HG03469 (cell line): ENCODE results near the gene APOC1.
"Not testable (repeated sequence)": the region's sequence is repeated elsewhere in the genome, so short reads cannot be mapped to it uniquely, and the experiment has no call there.

Experiments used
- ATAC-seq: cut with Tn5 transposase; IDR thresholded peaks from one replicate; pipeline ENCODE4 v1.9.1; 2021; ENCODE audit warnings: mild to moderate bottlenecking, moderate library complexity, moderate number of reproducible peaks; ENCODE audit not compliant: unreplicated experiment

The APOC1 gene

DNA sequence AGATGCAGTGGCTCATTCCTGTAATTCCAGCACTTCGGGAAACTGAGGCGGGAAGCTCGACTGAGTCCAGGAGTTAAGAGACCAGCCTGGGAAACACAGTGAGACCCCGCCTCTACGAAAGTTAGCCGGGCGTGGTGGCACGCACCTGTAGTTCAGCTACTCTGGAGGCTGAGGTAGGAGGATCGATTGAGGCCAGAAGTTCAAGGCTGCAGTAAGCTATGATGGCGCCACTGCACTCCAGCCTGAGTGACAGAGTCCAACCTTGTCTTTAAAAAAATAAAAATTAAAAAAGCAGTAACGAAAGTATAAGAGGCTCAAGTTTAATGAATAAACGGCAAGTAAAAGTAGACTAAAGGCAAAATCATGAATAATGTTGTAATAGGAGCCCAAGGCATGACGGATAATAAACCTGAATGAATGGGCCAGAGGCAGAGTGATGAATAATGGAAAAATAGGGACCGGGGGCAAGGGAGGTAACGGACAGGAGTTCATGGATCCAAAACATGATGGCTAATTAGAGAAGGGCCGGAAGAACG is 24.5 kb upstream of the APOC1 start:
- no peak for ATAC-seq

- ATAC-seq = peak; percentile 72
These were observed 23.9 kb upstream of the APOC1 start for GRCh38 chr19:44890366-44891015.

GRCh38 chr19:44891016-44891882 is 23.2 kb upstream of the APOC1 start, which contains the start of gene TOMM40:
Gene TOMM40, plus strand, starts transcription at chr19:44891254. Its CDS starts 162 bp downstream, at chr19:44891416.
- ATAC-seq = no peak

GRCh38 chr19:44892932-44893331 is 21.5 kb upstream of the APOC1 start:
- no peak for ATAC-seq

DNA sequence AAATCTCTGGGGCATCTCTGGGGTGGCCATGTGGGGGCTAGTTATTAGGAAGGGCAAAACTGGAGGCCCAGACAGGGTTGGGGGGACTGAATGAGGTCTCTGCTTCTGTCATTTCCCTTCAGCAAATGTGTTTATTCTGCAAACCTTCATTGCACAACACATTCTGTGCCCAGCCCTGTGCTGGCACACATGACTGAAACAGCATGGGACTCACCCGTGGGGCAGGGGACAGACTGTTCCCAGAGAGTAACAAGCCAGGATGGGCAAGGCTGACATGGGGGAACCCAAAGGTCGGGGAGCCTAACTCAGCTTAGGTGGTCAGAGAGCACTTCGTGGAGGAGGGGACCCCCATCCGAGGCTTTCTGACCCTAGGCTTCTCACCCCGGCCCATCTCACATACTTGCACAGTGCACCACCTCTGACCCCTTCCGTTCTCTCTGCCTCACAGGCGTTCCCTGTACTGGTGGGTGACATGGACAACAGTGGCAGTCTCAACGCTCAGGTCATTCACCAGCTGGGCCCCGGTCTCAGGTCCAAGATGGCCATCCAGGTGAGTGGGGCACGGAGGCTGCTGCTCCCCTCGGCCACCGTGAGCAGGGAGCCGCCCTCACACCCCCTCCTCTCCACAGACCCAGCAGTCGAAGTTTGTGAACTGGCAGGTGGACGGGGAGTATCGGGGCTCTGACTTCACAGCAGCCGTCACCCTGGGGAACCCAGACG is 20.9 kb upstream of the APOC1 start:
- ATAC-seq = no peak

- ATAC-seq = no peak
These were observed 20.4 kb upstream of the APOC1 start for GRCh38 chr19:44894052-44894400.

GRCh38 chr19:44894946-44895345 is 19.5 kb upstream of the APOC1 start:
- no peak for ATAC-seq

- ATAC-seq = no peak
These were observed 16.6 kb upstream of the APOC1 start for GRCh38 chr19:44897835-44898234.

DNA sequence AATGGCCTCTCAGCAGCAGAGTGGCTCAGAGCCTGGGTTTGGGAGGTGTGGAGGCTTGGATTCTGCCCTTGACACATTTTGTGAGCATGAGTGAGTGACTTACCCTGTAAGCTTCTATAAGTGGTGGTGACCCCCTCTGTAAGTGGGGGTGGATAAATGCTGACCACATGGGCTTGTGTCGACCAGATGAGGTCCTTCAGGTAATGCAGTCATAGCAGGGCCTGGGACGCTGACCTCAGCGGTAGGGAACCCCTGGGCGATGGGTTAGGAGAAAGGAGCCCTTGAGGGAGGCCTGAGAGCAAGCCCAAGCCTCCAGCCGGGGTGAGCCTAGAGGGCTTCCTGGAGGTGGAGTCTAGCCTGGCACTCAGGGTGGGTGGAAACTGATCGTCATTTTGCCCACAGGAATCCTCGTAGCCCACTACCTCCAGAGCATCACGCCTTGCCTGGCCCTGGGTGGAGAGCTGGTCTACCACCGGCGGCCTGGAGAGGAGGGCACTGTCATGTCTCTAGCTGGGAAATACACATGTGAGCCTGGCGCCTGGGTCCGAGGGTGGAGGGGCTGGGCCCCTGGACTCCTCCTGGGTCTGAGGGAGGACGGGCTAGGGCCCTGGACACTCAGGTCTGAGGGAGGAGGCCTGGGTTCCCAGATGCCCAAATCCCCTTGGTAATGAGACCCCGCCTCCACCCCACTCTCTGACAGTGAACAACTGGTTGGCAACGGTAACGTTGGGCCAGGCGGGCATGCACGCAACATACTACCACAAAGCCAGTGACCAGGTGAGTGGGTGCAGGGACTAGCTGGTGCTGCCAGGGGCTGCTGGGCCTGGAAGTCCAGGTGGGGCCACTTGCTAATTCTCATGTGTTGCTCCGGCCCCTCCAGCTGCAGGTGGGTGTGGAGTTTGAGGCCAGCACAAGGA is 13.8 kb upstream of the APOC1 start:
- no peak for ATAC-seq

DNA sequence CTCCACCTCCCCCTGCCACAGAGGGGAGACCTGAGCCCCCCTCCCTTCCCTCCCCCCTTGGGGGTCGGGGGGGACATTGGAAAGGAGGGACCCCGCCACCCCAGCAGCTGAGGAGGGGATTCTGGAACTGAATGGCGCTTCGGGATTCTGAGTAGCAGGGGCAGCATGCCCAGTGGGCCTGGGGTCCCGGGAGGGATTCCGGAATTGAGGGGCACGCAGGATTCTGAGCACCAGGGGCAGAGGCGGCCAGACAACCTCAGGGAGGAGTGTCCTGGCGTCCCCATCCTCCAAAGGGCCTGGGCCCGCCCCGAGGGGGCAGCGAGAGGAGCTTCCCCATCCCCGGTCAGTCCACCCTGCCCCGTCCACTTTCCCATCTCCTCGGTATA is 11.2 kb upstream of the APOC1 start:
- ATAC-seq = no peak

- ATAC-seq = no peak
These were observed 10.6 kb upstream of the APOC1 start for GRCh38 chr19:44903602-44904425.

DNA sequence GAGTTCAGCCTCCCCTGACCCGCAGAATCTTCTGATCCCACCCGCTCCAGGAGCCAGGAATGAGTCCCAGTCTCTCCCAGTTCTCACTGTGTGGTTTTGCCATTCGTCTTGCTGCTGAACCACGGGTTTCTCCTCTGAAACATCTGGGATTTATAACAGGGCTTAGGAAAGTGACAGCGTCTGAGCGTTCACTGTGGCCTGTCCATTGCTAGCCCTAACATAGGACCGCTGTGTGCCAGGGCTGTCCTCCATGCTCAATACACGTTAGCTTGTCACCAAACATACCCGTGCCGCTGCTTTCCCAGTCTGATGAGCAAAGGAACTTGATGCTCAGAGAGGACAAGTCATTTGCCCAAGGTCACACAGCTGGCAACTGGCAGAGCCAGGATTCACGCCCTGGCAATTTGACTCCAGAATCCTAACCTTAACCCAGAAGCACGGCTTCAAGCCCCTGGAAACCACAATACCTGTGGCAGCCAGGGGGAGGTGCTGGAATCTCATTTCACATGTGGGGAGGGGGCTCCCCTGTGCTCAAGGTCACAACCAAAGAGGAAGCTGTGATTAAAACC is 9.9 kb upstream of the APOC1 start:
- no peak for ATAC-seq

GRCh38 chr19:44905437-44906160 is 8.8 kb upstream of the APOC1 start, which contains the start of gene APOE:
Gene APOE, plus strand, starts transcription at chr19:44905796. Its CDS starts 829 bp downstream, at chr19:44906625.
- no peak for ATAC-seq

DNA sequence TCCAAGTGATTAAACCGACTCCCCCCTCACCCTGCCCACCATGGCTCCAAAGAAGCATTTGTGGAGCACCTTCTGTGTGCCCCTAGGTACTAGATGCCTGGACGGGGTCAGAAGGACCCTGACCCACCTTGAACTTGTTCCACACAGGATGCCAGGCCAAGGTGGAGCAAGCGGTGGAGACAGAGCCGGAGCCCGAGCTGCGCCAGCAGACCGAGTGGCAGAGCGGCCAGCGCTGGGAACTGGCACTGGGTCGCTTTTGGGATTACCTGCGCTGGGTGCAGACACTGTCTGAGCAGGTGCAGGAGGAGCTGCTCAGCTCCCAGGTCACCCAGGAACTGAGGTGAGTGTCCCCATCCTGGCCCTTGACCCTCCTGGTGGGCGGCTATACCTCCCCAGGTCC is 6.8 kb upstream of the APOC1 start:
- ATAC-seq = no peak

DNA sequence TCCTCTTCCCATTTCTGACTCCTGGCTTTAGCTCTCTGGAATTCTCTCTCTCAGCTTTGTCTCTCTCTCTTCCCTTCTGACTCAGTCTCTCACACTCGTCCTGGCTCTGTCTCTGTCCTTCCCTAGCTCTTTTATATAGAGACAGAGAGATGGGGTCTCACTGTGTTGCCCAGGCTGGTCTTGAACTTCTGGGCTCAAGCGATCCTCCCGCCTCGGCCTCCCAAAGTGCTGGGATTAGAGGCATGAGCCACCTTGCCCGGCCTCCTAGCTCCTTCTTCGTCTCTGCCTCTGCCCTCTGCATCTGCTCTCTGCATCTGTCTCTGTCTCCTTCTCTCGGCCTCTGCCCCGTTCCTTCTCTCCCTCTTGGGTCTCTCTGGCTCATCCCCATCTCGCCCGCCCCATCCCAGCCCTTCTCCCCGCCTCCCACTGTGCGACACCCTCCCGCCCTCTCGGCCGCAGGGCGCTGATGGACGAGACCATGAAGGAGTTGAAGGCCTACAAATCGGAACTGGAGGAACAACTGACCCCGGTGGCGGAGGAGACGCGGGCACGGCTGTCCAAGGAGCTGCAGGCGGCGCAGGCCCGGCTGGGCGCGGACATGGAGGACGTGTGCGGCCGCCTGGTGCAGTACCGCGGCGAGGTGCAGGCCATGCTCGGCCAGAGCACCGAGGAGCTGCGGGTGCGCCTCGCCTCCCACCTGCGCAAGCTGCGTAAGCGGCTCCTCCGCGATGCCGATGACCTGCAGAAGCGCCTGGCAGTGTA is 6.2 kb upstream of the APOC1 start:
- no peak for ATAC-seq

DNA sequence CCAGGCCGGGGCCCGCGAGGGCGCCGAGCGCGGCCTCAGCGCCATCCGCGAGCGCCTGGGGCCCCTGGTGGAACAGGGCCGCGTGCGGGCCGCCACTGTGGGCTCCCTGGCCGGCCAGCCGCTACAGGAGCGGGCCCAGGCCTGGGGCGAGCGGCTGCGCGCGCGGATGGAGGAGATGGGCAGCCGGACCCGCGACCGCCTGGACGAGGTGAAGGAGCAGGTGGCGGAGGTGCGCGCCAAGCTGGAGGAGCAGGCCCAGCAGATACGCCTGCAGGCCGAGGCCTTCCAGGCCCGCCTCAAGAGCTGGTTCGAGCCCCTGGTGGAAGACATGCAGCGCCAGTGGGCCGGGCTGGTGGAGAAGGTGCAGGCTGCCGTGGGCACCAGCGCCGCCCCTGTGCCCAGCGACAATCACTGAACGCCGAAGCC is 5.6 kb upstream of the APOC1 start:
- no peak for ATAC-seq

- ATAC-seq = no peak
These were observed 4.6 kb upstream of the APOC1 start for GRCh38 chr19:44909775-44910174.

DNA sequence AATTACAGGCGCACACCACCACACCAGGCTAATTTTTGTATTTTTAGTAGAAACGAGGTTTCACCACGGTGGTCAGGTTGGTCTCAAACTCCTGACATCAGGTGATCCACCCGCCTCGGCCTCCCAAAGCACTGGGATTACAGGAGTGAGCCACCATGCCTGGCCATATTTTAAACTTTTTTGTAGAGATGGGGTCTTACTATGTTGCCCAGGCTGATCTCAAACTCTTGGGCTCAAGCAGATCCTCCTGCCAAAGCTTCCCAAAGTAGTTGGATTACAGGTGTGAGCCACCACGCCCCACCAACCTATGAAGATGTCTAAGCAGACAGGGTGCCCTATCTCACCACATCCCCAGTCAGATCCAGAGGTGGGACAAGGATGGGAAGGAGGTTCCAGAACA is 2.5 kb upstream of the APOC1 start:
- not testable (repeated sequence) for ATAC-seq
